ENCODE data around the gene PPA1.

DNA sequence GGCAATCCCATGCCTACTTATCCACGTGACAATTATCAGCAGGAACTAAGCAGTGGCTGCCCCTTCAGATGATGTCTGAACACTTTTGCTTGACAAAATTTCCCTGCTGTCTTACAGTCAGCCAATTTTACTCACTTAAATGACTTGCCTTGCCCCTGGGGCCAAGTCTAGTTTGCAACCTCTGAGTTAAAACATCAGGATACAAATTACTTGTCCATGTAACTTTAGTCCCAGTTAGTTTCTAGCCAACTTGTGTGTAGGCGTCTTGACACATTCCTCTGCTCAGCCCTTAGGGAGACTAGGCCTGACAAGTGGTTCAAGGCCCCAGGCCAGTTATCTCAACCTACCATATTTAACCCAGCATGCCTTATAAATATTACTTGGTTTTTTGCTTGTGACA, 75.1 kb downstream of the PPA1 start:
- TF ChIP-seq, protein P1, sequence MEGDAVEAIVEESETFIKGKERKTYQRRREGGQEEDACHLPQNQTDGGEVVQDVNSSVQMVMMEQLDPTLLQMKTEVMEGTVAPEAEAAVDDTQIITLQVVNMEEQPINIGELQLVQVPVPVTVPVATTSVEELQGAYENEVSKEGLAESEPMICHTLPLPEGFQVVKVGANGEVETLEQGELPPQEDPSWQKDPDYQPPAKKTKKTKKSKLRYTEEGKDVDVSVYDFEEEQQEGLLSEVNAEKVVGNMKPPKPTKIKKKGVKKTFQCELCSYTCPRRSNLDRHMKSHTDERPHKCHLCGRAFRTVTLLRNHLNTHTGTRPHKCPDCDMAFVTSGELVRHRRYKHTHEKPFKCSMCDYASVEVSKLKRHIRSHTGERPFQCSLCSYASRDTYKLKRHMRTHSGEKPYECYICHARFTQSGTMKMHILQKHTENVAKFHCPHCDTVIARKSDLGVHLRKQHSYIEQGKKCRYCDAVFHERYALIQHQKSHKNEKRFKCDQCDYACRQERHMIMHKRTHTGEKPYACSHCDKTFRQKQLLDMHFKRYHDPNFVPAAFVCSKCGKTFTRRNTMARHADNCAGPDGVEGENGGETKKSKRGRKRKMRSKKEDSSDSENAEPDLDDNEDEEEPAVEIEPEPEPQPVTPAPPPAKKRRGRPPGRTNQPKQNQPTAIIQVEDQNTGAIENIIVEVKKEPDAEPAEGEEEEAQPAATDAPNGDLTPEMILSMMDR (IDR thresholded peaks at IDR 0.05): no peak
- no peak for TF ChIP-seq POLR2A (IDR thresholded peaks at IDR 0.05)

Data from sigmoid colon (tissue), 3 donors.